Measurements from ENCODE around the gene USP8.

Gene USP8

DNA sequence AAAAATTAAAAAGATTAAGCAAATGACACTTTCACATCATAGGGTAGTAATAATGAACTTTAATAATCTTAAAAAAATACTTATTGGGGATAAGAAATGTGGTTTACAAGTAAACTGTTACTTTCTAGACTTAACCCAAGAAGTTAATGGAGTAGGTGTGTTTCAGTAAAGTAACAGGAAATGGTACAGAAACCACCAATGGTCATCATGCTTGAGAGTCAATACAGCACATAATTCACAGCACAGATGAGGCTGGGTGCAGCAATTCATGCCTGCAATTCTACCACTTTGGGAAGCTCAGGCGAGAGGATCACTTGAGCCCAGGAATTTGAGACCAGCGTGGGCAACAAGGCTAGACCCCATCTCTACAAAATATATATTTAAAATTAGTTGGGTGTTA, 133.8 kb downstream of the USP8 start:
- H3K9me3 ChIP-seq (ENCODE audit: control insufficient read depth in 5 of 5, low read length in 5 of 5): no peaks in the 10 kb centered on the region
- no peak overlapping the region for H3K9ac ChIP-seq (ENCODE audit: low read length in 5 of 5)
- H3K36me3 ChIP-seq (ENCODE audit: control insufficient read depth in 5 of 5, insufficient read depth in 5 of 5, low read length in 5 of 5): peaks cover 16 to 38% (median 24%) of the 10 kb centered on the region in 5 donors
- no peak overlapping the region for H3K4me3 ChIP-seq (ENCODE audit: low read depth in 1 of 5, low read length in 5 of 5)
- H3K27ac ChIP-seq (ENCODE audit: low read depth, low read length): no peak overlapping the region
- no peaks in the 10 kb centered on the region for H3K4me1 ChIP-seq (ENCODE audit: control insufficient read depth in 5 of 5, insufficient read depth in 5 of 5, low read length in 5 of 5)
- H3K27me3 ChIP-seq (ENCODE audit: control insufficient read depth in 5 of 5, insufficient read depth in 4 of 5, low read length in 5 of 5): no peaks in the 10 kb centered on the region

DNA sequence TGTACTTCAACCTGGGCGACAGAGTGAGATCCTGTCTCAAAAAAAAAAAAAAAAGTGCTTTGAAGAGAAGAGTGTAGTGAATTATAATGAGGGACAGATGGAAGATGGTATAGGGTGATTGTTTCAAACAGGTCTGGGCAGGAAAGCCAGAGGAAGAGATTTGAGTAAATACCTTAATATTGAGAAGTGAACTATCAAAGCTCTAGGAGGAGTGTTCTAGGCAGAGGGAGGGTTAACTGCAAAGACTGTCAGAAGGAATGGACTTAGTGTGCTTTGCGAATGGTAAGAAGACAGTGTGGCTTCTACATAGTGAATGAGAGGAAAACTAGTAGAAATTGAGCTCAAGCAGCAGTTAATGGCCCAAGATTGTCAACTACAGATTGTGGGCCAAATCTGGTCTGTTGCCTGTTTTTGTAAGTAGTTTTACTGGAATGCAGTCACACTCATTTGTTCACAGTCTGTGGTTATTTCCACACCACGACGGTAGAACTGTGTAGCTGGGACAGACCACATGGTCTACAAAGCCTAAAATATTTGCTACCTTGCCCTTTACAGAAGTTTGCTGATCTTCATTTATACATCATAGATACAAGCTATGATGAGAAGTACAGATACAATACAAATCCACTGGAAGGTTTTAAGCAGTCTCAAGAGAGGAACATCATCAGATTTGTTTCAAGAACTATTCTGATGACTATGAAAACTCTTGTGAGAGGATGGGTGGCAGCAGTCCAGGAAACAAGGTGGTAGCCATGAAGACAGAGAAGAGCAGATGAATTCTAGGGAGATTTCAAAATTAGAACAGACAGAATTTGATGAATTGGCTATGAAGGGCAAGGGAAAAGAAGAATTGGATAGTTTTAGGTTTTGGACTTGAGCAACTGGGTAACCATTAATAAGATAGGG, 138.8 kb downstream of the USP8 start:
- peaks cover 18 to 53% (median 33%) of the 10 kb centered on the region in 5 donors for H3K36me3 ChIP-seq (ENCODE audit: control insufficient read depth in 5 of 5, insufficient read depth in 5 of 5, low read length in 5 of 5)
- no peak overlapping the region for H3K27ac ChIP-seq (ENCODE audit: low read depth, low read length)
- no peaks in the 10 kb centered on the region for H3K4me1 ChIP-seq (ENCODE audit: control insufficient read depth in 5 of 5, insufficient read depth in 5 of 5, low read length in 5 of 5)
- no peaks in the 10 kb centered on the region for H3K9me3 ChIP-seq (ENCODE audit: control insufficient read depth in 5 of 5, low read length in 5 of 5)
- no peak overlapping the region for H3K4me3 ChIP-seq (ENCODE audit: low read depth in 1 of 5, low read length in 5 of 5)
- H3K27me3 ChIP-seq (ENCODE audit: control insufficient read depth in 5 of 5, insufficient read depth in 4 of 5, low read length in 5 of 5): no peaks in the 10 kb centered on the region
- H3K9ac ChIP-seq (ENCODE audit: low read length in 5 of 5): no peak overlapping the region

DNA sequence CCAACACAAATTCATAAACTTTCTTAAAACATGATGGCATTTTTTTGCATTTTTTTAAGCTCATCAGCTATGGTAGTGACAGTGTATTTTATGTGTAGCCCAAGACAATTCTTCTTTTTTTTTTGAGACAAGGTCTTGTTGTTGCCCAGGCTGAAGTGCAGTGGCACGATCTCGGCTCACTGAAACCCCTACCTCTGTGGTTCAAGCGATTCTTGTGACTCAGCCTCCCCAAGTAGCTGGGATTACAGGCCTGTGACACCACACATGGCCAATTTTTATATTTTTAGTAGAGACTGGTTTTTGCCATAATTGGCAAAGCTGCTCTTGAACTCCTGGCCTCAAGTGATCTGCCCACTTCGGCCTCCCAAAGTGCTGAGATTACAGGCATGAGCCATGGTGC, 139.6 kb downstream of the USP8 start:
- Histone ChIP-seq H3K27me3 (ENCODE audit: control insufficient read depth in 5 of 5, insufficient read depth in 4 of 5, low read length in 5 of 5) (no peaks in the 10 kb centered on the region), H3K9me3 (ENCODE audit: control insufficient read depth in 5 of 5, low read length in 5 of 5) (no peaks in the 10 kb centered on the region), H3K4me3 (ENCODE audit: low read depth in 1 of 5, low read length in 5 of 5) (no peak overlapping the region), H3K4me1 (ENCODE audit: control insufficient read depth in 5 of 5, insufficient read depth in 5 of 5, low read length in 5 of 5) (no peaks in the 10 kb centered on the region), H3K27ac (ENCODE audit: low read depth, low read length) (no peak overlapping the region), H3K36me3 (ENCODE audit: control insufficient read depth in 5 of 5, insufficient read depth in 5 of 5, low read length in 5 of 5) (peaks cover 18 to 55% (median 31%) of the 10 kb centered on the region in 5 donors), H3K9ac (ENCODE audit: low read length in 5 of 5) (no peak overlapping the region)

All from subcutaneous abdominal adipose tissue (tissue), 5 donors.